ENCODE measurements around the gene PTPRR.

PTPRR gene

GRCh38 chr12:70733385-70733784, 187.2 kb downstream of the PTPRR start:
- ATAC-seq, result peak; percentile 94

GRCh38 chr12:70732287-70732686, 188.3 kb downstream of the PTPRR start:
- no peak for ATAC-seq
- TF ChIP-seq POU6F1 (CRISPR knock-in tag; IDR thresholded peaks at IDR 0.05; ENCODE audit: borderline replicate concordance, low read depth) (no peak), CSRNP3 (CRISPR knock-in tag; IDR thresholded peaks at IDR 0.05) (no peak), ISL1 (CRISPR knock-in tag; IDR thresholded peaks at IDR 0.05) (no peak), CSDC2 (CRISPR knock-in tag; IDR thresholded peaks at IDR 0.05) (no peak), TCF4 (CRISPR knock-in tag; IDR thresholded peaks at IDR 0.05; ENCODE audit: borderline replicate concordance) (no peak), OSR1 (CRISPR knock-in tag; IDR thresholded peaks at IDR 0.05) (no peak), BACH2 (CRISPR knock-in tag; IDR thresholded peaks at IDR 0.05; ENCODE audit: borderline replicate concordance) (no peak), ZNF565 (CRISPR knock-in tag; conservative IDR thresholded peaks at IDR 0.05; ENCODE audit: low read depth) (no peak), TSHZ2 (CRISPR knock-in tag; IDR thresholded peaks at IDR 0.05) (no peak), PATZ1 (CRISPR knock-in tag; IDR thresholded peaks at IDR 0.05; ENCODE audit: borderline replicate concordance) (no peak), ESRRG (CRISPR knock-in tag; IDR thresholded peaks at IDR 0.05) (no peak), SNAI2 (CRISPR knock-in tag; IDR thresholded peaks at IDR 0.05) (no peak), ZNF70 (CRISPR knock-in tag; IDR thresholded peaks at IDR 0.05) (no peak), PPARA (CRISPR knock-in tag; IDR thresholded peaks at IDR 0.05; ENCODE audit: borderline replicate concordance) (no peak), ZNF8 (CRISPR knock-in tag; IDR thresholded peaks at IDR 0.05) (no peak), RARB (CRISPR knock-in tag; IDR thresholded peaks at IDR 0.05) (no peak)

More at GRCh38 chr12:70733385-70733784, 187.2 kb downstream of the PTPRR start:
- TF ChIP-seq ZFP30 (CRISPR knock-in tag; IDR thresholded peaks at IDR 0.05) (no peak), CREB5 (CRISPR knock-in tag; IDR thresholded peaks at IDR 0.05; ENCODE audit: low read depth) (no peak), SNAI2 (CRISPR knock-in tag; IDR thresholded peaks at IDR 0.05) (no peak), ZNF565 (CRISPR knock-in tag; conservative IDR thresholded peaks at IDR 0.05; ENCODE audit: low read depth) (no peak), TCF4 (CRISPR knock-in tag; IDR thresholded peaks at IDR 0.05; ENCODE audit: borderline replicate concordance) (no peak), CSDC2 (CRISPR knock-in tag; IDR thresholded peaks at IDR 0.05) (no peak), BACH2 (CRISPR knock-in tag; IDR thresholded peaks at IDR 0.05; ENCODE audit: borderline replicate concordance) (no peak), ZFP3 (CRISPR knock-in tag; IDR thresholded peaks at IDR 0.05) (no peak), ISL1 (CRISPR knock-in tag; IDR thresholded peaks at IDR 0.05) (no peak), POU6F1 (CRISPR knock-in tag; IDR thresholded peaks at IDR 0.05; ENCODE audit: borderline replicate concordance, low read depth) (no peak), PATZ1 (CRISPR knock-in tag; IDR thresholded peaks at IDR 0.05; ENCODE audit: borderline replicate concordance) (no peak), ZNF8 (CRISPR knock-in tag; IDR thresholded peaks at IDR 0.05) (no peak), ZNF70 (CRISPR knock-in tag; IDR thresholded peaks at IDR 0.05) (no peak)

All from SK-N-SH treated with all-trans-retinoic acid at 6 μM for 48 hours (cell line).